Upper lobe of left lung (tissue), 6 donors: ENCODE data around the gene RASSF3. TPM values are rescaled to one million over a fixed set of nuclear protein-coding genes. Genes with fewer than 3 reads are reported as not detected.
A peak's percentile ranks its signal among the peaks of the same experiment; 100 is the strongest.

Source experiments
- ATAC-seq, 2 donors: fragments of 200-7000 bp; cut with Tn5 transposase; one replicate each; pipeline ENCODE4 v1.9.1; 2022; ENCODE audit warnings: mild to moderate bottlenecking in 2 of 2, moderate library complexity in 2 of 2; ENCODE audit not compliant: low FRiP score in 2 of 2
- DNase-seq, 2 donors: peaks; one replicate each; pipeline ENCODE4 v3.0.0-alpha.2; 2019 to 2020
- H3K27ac ChIP-seq, 4 donors: fragments of 200-600 bp; sonication (generic); one replicate each; pipeline ENCODE4 v1.5.1; 2016 to 2019
- H3K27me3 ChIP-seq, 4 donors: fragments of 200-600 bp; sonication (generic); one replicate each; pipeline ENCODE4 v1.5.1; 2017 to 2019
- H3K36me3 ChIP-seq, 4 donors: fragments of 200-600 bp; sonication (generic); one replicate each; pipeline ENCODE4 v1.5.1; 2016 to 2019
- H3K4me1 ChIP-seq, 4 donors: fragments of 200-600 bp; sonication (generic); one replicate each; pipeline ENCODE4 v1.5.1; 2018 to 2019
- H3K4me3 ChIP-seq, 4 donors: fragments of 200-600 bp; sonication (generic); one replicate each; pipeline ENCODE4 v1.5.1; 2017 to 2019; ENCODE audit warnings: mild to moderate bottlenecking in 2 of 4, moderate library complexity in 1 of 4
- H3K9me3 ChIP-seq, 4 donors: fragments of 200-600 bp; sonication (generic); one replicate each; pipeline ENCODE4 v1.5.1; 2018 to 2019
- EP300 ChIP-seq, 4 donors: sonication (generic); formaldehyde crosslinking; IDR thresholded peaks; one replicate each; pipeline ENCODE4 v1.5.1; 2017; ENCODE audit warnings: antibody characterized with exemption in 4 of 4, control low read depth in 2 of 4
- POLR2A ChIP-seq, 4 donors: fragments of 450-650 bp; IDR thresholded peaks; one replicate each; pipeline ENCODE4 v1.5.1; 2016 to 2017; ENCODE audit warnings: antibody characterized with exemption in 4 of 4, mild to moderate bottlenecking in 2 of 4
- POLR2AphosphoS5 ChIP-seq, 2 donors: sonication (generic); formaldehyde crosslinking; IDR thresholded peaks; one replicate each; pipeline ENCODE4 v1.5.1; 2017; ENCODE audit warnings: antibody characterized with exemption in 2 of 2
- WGBS, 2 donors: methylation state at CpG; one replicate each; pipeline ENCODE4 v1.1.5; 2017 to 2018; 5-methylcytosine and 5-hydroxymethylcytosine counted together
- total RNA-seq, 6 donors: library from RNA; depleted of rRNA in 4 of 6; stranded (reverse); fragments of >200 nt in 4 of 6; gene quantifications; one replicate each; pipeline versions ENCODE4 v1.1.0 to v1.2.1, GENCODE V29; 2016 to 2021
- TF ChIP-seq, protein P1 (sequence below), 6 experiments: fragments of 450-650 bp in 4 of 6; fragments of 200-600 bp in 2 of 6; sonication (generic) in 2 of 6; IDR thresholded peaks; one replicate each; pipeline ENCODE4 v1.5.1; 2016 to 2019; ENCODE audit warnings: antibody characterized with exemption in 6 of 6
- donor health status: DM: no; HTN: no; CAD: no; lungs with moderate emphysema.
- donor health status: DM: no; HTN: yes; CAD: no; lungs with severe emphysema.

The RASSF3 gene
- total RNA-seq, 6 donors from 2014 or later = 25.0 to 104 (median 46.0) TPM

DNA sequence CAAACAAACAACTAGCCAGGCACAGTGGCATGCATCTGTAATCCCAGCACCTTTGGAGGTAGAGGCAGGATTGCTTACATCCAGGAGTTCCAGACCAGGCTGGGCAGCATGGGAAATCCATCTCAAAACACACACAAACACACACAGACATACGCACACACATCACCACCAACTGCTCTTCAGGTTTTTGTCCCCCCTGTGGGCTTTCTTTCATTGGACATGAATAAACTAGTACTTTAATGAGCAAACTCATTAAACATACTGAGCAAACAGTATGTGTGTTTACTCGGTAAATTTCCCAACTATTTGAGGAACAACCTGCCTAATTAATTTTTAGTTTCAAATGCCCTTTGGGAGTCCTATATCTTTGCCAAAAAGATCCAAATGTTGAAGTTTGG is 10.1 kb upstream of the RASSF3 start:
- Histone ChIP-seq H3K9me3 (no peaks in the 10 kb centered on the region), H3K4me3 (no peak overlapping the region), H3K4me1 (peaks cover 11 to 22% (median 15%) of the 10 kb centered on the region in 4 donors), H3K27me3 (no peaks in the 10 kb centered on the region), H3K36me3 (no peaks in the 10 kb centered on the region), H3K27ac (no peak overlapping the region)
- no peak for TF ChIP-seq EP300 (IDR thresholded peaks at IDR 0.05)
- TF ChIP-seq POLR2A (IDR thresholded peaks at IDR 0.05) = no peak
- TF ChIP-seq POLR2AphosphoS5 (IDR thresholded peaks at IDR 0.05) = no peak
- TF ChIP-seq, protein P1, sequence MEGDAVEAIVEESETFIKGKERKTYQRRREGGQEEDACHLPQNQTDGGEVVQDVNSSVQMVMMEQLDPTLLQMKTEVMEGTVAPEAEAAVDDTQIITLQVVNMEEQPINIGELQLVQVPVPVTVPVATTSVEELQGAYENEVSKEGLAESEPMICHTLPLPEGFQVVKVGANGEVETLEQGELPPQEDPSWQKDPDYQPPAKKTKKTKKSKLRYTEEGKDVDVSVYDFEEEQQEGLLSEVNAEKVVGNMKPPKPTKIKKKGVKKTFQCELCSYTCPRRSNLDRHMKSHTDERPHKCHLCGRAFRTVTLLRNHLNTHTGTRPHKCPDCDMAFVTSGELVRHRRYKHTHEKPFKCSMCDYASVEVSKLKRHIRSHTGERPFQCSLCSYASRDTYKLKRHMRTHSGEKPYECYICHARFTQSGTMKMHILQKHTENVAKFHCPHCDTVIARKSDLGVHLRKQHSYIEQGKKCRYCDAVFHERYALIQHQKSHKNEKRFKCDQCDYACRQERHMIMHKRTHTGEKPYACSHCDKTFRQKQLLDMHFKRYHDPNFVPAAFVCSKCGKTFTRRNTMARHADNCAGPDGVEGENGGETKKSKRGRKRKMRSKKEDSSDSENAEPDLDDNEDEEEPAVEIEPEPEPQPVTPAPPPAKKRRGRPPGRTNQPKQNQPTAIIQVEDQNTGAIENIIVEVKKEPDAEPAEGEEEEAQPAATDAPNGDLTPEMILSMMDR (IDR thresholded peaks at IDR 0.05) = no peak
- ATAC-seq (no peak), DNase-seq (no peak)
- 68 to 74% methylated on average over 2 of the region's 2 CpGs for WGBS, 2 donors

DNA sequence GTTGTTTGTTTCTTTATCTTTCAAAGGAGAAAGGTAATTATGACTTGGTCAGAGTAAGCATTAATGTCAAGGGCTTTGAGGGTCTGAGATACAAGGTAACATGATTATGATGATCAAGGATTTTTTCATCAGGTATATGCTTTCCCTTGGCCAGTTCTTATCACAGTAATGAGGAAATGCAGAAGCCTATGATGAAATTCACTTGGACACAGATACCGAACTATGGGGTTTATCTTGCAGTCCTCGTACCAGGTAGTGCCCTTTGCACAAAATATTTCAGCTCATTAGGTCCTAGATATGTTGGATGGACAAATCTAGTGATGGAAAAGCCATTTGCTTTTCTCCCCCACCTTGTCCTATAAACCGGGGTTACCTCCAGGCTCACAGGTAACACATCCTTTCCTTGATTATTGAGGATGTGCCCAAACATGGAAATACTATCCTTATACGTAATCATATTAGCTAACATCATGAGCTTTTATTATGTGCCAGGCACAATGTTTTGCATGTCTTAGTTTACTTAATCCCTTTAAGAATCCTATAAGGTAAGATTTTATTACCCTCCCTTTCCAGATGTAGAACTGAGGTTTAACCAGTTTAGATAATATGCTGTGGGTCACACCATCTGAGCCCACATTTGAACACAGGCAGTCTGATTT is 7.0 kb upstream of the RASSF3 start:
- Histone ChIP-seq H3K36me3 (no peaks in the 10 kb centered on the region), H3K4me1 (peaks cover under 1 to 11% (median 9%) of the 10 kb centered on the region in 4 donors), H3K9me3 (no peaks in the 10 kb centered on the region), H3K27me3 (no peaks in the 10 kb centered on the region), H3K27ac (no peak overlapping the region), H3K4me3 (no peak overlapping the region)
- TF ChIP-seq, protein P1 (IDR thresholded peaks at IDR 0.05) = no peak
- TF ChIP-seq POLR2AphosphoS5 (IDR thresholded peaks at IDR 0.05) (no peak), POLR2A (IDR thresholded peaks at IDR 0.05) (no peak), EP300 (IDR thresholded peaks at IDR 0.05) (no peak)
- DNase-seq (no peak), ATAC-seq (no peak)
- WGBS, 2 donors = 61 to 79% methylated on average over 4 of the region's 4 CpGs

DNA sequence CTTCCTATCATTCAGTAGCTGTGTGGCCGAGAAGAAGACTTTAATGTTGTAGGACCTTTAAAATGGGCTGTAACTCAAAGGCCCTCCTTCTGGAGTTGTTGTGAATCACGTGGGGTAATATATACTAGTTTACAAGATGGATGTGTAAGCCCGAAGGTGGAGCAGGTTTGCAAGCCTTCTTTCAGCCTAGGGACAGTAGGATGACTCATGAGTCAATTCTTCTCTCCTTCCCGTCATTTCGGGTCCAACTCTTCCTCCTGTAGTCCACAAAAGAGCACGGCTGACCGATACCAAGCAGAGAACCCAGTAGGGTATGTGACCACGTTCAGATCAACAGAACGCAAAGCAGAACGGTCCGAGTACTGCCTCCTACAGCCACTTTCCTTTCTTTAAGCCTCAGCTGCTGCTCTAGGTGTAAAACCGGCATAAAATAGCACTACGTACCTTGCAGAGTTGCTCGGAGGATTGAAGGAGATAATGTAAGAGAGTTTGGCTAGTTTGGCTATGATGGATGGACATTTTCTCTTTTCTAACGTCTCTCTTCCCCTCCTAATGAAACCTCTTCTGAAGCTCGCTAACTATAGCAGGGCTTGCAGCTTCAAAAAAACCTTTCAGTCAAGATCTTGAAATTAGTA is 1.3 kb upstream of the RASSF3 start:
- no peaks in the 10 kb centered on the region for H3K36me3 ChIP-seq
- ATAC-seq (peak; percentile 30 to 54), DNase-seq (peak in 1 of 2 donors; percentile 47)
- 6% methylated on average over 16 of the region's 16 CpGs for WGBS, 2 donors
- peak in 1 of 2 donors; percentile 28 for TF ChIP-seq POLR2AphosphoS5 (IDR thresholded peaks at IDR 0.05)
- TF ChIP-seq, protein P1 (IDR thresholded peaks at IDR 0.05) = no peak
- no peak for TF ChIP-seq EP300 (IDR thresholded peaks at IDR 0.05)
- peak in 1 of 4 donors; percentile 48 for TF ChIP-seq POLR2A (IDR thresholded peaks at IDR 0.05)
- no peaks in the 10 kb centered on the region for H3K9me3 ChIP-seq
- peak overlapping the region; percentile 40 to 99 (median 96) for H3K4me3 ChIP-seq
- H3K4me1 ChIP-seq = peaks cover 13 to 37% (median 18%) of the 10 kb centered on the region in 4 donors
- peak overlapping the region; percentile 91 to 97 (median 94) for H3K27ac ChIP-seq
- no peaks in the 10 kb centered on the region for H3K27me3 ChIP-seq

DNA sequence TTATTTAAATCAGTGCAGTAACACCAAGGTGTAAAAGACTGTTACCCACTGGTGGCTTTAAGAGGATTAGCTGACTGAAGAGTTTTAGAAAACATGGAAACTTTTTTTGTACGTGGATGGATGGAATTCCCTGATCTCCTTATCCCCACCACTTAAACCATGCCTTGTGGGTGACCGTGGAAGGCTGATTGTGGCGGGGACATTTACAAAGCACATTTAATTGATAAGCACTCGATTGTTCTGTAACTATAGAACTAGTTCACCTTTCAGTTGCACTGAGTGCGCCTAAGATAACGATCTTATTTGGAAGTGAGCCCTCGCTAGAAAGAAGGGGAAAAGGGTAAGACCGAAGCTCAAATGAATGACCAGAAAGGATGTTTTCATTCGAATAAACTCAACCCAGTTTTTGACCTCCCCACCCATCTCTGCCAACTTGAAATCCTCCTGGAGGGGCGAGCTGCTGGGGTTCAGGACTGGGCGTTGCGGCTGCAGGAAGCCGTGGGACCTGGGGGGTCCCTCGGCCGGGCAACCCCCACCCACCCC is 688 bp upstream of the RASSF3 start:
- no peaks in the 10 kb centered on the region for H3K36me3 ChIP-seq

DNA sequence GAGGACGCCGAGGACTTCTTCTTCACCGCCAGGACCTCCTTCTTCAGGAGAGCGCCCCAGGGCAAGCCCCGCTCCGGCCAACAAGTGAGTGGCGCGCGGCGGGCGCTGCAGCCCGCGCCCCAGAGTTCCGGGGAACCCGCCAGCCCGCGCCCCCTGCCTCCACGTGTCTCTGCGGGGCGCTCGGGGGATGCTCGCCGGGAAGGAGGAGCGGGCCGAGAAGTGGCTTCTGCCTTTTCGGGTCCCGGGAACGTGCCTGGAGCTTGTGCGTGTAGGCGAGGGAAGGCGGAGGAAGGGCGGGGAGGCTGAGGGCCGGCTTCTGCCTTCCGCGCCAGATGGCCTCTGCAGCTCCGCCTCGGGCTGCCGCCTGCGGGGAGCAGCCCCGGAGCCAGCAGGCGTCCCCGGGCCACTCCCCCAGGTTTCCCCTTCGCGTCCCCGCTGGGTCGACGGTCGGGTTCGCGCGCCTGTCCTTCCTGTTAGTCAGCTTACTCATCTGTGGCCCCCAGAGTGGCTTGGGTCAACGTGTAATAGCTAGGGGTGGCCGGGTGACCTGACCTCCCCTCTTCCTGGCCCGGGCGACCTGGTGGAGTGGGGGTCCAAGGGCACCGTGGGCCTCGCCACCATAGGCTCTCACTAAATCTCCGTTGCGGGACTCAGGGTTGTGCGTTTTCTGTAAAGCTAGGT is 505 bp downstream of the RASSF3 start:
- TF ChIP-seq, protein P1 (IDR thresholded peaks at IDR 0.05) = no peak
- TF ChIP-seq POLR2AphosphoS5 (IDR thresholded peaks at IDR 0.05) (peak; percentile 38 to 42), POLR2A (IDR thresholded peaks at IDR 0.05) (peak in 2 of 4 donors; percentile 22 to 60)

More for the DNA sequence above, 688 bp upstream of the RASSF3 start:
- Histone ChIP-seq H3K4me3 (peak overlapping the region; percentile 40 to 99 (median 96)), H3K27me3 (no peaks in the 10 kb centered on the region), H3K4me1 (peaks cover 13 to 37% (median 18%) of the 10 kb centered on the region in 4 donors), H3K9me3 (no peaks in the 10 kb centered on the region), H3K27ac (peak overlapping the region; percentile 91 to 97 (median 94))
- WGBS, 2 donors = 0 to 1% methylated on average over 13 to 15 of the region's 15 CpGs
- DNase-seq (no peak), ATAC-seq (no peak)
- TF ChIP-seq POLR2A (IDR thresholded peaks at IDR 0.05) (no peak), POLR2AphosphoS5 (IDR thresholded peaks at IDR 0.05) (no peak)

More for the DNA sequence above, 505 bp downstream of the RASSF3 start:
- Histone ChIP-seq H3K27me3 (no peaks in the 10 kb centered on the region), H3K36me3 (no peaks in the 10 kb centered on the region), H3K27ac (peak overlapping the region; percentile 91 to 97 (median 94)), H3K4me3 (peak overlapping the region; percentile 94 to 99 (median 96)), H3K4me1 (peaks cover 13 to 40% (median 27%) of the 10 kb centered on the region in 4 donors), H3K9me3 (no peaks in the 10 kb centered on the region)
- peak; percentile 72 to 92 for DNase-seq
- 0% methylated on average over 52 of the region's 60 CpGs; no CpG with 5 or more reads in 1 of the 2 donors for WGBS, 2 donors
- peak; percentile 84 to 89 for ATAC-seq
